ENCODE results near the gene LRRC4.

LRRC4 gene

DNA sequence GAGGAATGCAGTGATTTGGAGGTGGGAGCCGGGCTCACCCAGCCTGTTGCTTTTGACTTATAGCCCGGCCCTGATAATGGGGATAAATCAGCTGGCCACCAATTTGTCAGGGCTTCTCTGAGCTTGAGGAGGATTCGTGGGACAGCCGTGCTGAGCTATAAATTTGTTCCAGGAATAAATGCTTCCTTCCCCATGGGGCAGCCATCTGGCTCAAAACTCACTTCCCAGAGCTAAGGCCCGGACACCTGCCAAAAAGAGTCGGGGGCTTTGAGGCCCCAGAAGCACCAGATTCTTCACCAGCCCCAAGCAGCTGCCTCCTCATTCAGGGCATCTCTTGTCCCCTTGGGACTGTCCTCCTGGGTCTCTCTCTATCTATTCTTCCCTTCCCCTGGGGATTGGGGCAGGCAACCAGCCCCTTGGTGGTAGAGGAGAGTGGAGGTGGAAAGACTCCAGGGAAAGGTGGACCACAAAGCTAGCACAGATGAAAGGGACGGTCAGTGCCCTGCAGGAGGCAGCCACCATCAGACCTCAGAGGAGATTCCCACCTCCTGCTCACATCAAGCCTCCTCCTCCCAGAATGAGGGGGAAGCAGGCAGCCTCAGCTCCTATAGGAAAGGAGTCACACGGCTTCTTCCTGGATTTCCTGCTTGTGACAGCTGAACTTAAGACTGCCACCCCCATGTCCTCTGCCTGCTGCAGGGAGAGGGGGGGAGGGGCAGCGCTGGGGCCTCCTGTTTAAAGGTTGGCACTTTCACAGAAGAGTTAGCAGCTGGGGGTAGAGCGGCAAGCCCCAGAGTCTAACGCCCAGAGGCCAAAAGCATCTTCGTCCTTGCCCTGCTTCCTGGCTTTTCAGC is 44.2 kb upstream of the LRRC4 start:
- no peak for DNase-seq (ENCODE audit: extremely low spot score)
- CTCF ChIA-PET: interaction anchor here (1.1 to 1.4 kb wide), 5 partner anchors 10 to 24 kb away, joined by 3 to 4 read pairs (median 3); no protein-coding TSS in a partner anchor
- POLR2A ChIA-PET: no interaction called here
- TF ChIP-seq CTCF (IDR thresholded peaks at IDR 0.05; ENCODE audit: control extremely low read depth, extremely low read depth, low read depth, missing control alignments): no peak

DNA sequence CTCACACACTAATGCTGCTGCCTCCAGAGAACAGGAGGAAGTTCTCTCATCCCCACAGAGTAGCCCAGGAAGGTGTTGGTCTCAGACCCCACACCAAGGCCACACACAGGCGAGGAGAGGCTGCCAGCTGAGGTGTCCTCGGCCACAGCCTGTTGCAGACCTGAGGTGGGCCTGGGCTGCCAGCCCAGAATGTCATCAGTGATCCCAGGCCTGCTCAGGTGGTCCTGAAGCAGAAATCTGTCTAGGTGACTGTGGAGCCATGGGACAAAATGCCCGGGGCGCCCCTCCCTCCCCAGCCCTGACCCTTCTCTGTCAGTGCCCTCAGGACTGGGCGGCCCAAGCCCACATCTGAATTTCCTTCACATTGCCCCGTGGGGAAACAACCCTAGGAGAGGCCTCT is 43.5 kb upstream of the LRRC4 start:
- ChIA-PET POLR2A (no interaction called here), CTCF (interaction anchor here (1.2 to 1.4 kb wide), 3 partner anchors 11 to 23 kb away, joined by 3 to 4 read pairs (median 3); no protein-coding TSS in a partner anchor)
- TF ChIP-seq CTCF (IDR thresholded peaks at IDR 0.05; ENCODE audit: control extremely low read depth, extremely low read depth, low read depth, missing control alignments): no peak
- DNase-seq (ENCODE audit: extremely low spot score): no peak

GRCh38 chr7:128074336-128074735 is 43.1 kb upstream of the LRRC4 start:
- no peak for DNase-seq (ENCODE audit: extremely low spot score)
- TF ChIP-seq CTCF (IDR thresholded peaks at IDR 0.05; ENCODE audit: control extremely low read depth, extremely low read depth, low read depth, missing control alignments): no peak
- CTCF ChIA-PET: interaction anchor here (1.3 kb wide), 1 partner anchor 11 kb away, joined by 3 read pairs; no protein-coding TSS in a partner anchor
- POLR2A ChIA-PET: no interaction called here

GRCh38 chr7:128073671-128074310 is 42.6 kb upstream of the LRRC4 start:
- ChIA-PET POLR2A (interaction anchor here (0.6 kb wide), 1 partner anchor 373 kb away, joined by 3 read pairs; no protein-coding TSS in a partner anchor), CTCF (interaction anchor here (1.3 kb wide), 1 partner anchor 10 kb away, joined by 3 read pairs; no protein-coding TSS in a partner anchor)
- TF ChIP-seq CTCF (IDR thresholded peaks at IDR 0.05; ENCODE audit: control extremely low read depth, extremely low read depth, low read depth, missing control alignments): no peak
- DNase-seq (ENCODE audit: extremely low spot score): no peak

GRCh38 chr7:128071801-128072200 is 40.6 kb upstream of the LRRC4 start:
- DNase-seq (ENCODE audit: extremely low spot score): no peak
- TF ChIP-seq CTCF (IDR thresholded peaks at IDR 0.05; ENCODE audit: control extremely low read depth, extremely low read depth, low read depth, missing control alignments): no peak
- POLR2A ChIA-PET: no interaction called here
- CTCF ChIA-PET: interaction anchor here (1.0 kb wide), 1 partner anchor 20 kb away, joined by 3 read pairs; no protein-coding TSS in a partner anchor

GRCh38 chr7:128071376-128071775 is 40.1 kb upstream of the LRRC4 start:
- no peak for TF ChIP-seq CTCF (IDR thresholded peaks at IDR 0.05; ENCODE audit: control extremely low read depth, extremely low read depth, low read depth, missing control alignments)
- DNase-seq (ENCODE audit: extremely low spot score): no peak
- ChIA-PET POLR2A (no interaction called here), CTCF (interaction anchor here (1.0 to 1.7 kb wide), 2 partner anchors 15 to 20 kb away, joined by 3 to 4 read pairs; no protein-coding TSS in a partner anchor)

Measured in GM10248 (cell line).